A204.1 (cell line): ENCODE results near the gene LGSN.
"Not testable (repeated sequence)": the region's sequence is repeated elsewhere in the genome, so short reads cannot be mapped to it uniquely, and the experiment has no call there.

Source experiments
- FAIRE-seq: peaks from 2 replicates; lab custom pipeline; 2012; peaks lifted over from hg19 to GRCh38; lab: Jason Lieb, UNC

Gene LGSN, protein sequence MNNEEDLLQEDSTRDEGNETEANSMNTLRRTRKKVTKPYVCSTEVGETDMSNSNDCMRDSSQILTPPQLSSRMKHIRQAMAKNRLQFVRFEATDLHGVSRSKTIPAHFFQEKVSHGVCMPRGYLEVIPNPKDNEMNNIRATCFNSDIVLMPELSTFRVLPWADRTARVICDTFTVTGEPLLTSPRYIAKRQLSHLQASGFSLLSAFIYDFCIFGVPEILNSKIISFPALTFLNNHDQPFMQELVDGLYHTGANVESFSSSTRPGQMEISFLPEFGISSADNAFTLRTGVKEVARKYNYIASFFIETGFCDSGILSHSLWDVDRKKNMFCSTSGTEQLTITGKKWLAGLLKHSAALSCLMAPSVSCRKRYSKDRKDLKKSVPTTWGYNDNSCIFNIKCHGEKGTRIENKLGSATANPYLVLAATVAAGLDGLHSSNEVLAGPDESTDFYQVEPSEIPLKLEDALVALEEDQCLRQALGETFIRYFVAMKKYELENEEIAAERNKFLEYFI

DNA sequence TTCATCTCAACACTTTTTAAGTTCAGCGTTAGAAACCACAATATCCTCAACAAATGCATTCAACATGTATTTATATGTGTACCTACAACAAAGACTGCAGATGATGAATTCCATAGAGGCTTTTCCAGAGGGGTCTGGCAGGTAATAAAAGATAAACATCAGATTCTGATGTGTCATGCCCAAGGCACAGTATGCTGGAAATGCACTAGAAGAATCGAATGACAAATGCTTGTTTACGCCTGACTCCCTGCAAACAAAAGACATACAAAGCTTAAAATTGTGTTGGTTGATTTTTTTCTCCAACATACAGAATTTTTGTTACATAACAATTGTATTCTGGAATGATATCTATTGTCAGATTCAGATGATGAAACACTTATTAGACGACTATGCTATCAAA, at the start of gene LGSN:
LGSN (minus strand) TSS at position 45 of the 400 bp plus-strand sequence; CDS start at position 5, 40 bp downstream.
- no peak for FAIRE-seq

DNA sequence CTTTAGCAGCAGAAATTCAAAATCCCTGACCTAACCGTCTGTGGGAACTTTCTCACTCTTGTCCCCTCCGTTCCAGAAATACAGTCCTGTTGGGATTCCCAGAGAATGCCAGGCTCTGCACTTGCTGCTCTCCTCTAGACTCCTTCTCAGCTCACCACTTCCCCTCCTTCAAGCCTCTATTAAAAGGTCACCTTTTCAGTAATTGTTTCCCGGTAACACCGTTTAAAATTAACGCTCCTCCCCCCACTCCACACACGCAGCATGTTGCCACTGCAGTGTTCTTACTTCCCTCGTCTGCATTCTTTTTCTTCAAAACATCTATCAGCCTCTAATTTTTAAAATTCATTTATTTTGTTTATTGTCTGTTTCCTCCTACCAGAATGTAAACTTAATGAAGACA, 48.6 kb upstream of the LGSN start:
- no peak for FAIRE-seq

DNA sequence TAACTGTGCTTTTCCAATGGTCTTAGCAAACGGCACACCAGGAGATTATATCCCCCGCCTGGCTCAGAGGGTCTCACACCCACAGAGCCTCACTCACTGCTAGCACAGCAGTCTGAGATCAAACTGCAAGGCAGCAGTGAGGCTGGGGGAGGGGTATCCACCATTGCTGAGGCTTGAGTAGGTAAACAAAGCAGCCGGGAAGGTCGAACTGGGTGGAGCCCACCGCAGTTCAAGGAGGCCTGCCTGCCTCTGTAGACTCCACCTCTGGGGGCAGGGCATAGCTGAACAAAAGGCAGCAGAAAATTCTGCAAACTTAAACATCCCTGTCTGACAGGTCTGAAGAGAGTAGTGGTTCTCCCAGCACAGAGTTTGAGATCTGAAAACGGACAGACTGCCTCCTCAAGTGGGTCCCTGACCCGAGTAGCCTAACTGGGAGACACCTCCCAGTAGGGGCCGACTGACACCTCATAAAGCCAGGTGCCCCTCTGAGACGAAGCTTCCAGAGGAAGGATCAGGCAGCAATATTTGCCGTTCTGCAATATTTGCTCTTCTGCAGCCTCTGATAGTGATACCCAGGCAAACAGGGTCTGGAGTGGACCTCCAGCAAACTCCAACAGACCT, 42.8 kb upstream of the LGSN start:
- FAIRE-seq = not testable (repeated sequence)

DNA sequence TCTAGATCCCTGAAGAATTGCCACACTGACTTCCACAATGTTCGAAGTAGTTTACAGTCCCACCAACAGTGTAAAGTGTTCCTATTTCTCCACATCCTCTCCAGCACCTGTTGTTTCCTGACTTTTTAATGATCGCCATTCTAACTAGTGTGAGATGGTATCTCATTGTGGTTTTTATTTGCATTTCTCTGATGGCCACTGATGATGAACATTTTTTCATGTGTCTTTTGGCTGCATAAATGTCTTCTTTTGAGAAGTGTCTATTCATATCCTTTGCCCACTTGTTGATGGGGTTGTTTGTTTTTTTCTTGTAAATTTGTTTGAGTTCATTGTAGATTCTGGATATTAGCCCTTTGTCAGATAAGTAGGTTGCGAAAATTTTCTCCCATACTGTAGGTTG, 37.6 kb upstream of the LGSN start:
- FAIRE-seq = not testable (repeated sequence)

DNA sequence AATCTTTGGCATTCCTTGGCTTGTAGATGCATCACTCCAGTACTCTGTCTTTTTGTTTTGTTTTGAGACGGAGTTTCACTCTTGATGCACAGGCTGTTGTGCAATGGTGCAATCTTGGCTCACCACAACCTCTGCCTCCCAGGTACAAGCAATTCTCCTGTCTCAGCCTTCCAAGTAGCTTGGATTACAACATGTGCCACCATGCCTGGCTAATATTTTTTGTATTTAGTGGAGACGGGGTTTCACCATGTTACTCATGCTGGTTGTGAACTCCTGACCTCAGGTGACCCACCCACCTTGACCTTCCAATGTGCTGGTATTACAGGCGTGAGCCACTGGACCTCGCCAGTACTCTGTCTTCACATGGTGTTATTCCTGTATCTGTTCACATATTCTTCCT, 35.8 kb upstream of the LGSN start:
- FAIRE-seq = no peak

DNA sequence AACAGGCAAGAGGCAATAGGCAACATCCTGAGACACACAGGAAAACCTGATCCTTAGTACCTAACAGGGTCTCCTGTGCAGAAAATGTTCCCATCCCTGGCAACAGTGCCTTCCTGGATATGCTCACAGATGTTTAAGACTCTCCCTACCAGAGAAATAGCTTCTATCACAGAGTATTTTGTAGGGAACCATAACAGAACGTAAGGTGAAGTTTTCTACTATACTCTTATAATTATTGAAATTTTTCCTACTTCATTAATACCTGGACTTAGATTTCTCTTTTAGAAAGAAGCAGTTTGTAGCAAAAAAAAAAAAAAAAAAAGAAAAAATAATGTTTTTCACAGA, 33.5 kb upstream of the LGSN start:
- FAIRE-seq = no peak

DNA sequence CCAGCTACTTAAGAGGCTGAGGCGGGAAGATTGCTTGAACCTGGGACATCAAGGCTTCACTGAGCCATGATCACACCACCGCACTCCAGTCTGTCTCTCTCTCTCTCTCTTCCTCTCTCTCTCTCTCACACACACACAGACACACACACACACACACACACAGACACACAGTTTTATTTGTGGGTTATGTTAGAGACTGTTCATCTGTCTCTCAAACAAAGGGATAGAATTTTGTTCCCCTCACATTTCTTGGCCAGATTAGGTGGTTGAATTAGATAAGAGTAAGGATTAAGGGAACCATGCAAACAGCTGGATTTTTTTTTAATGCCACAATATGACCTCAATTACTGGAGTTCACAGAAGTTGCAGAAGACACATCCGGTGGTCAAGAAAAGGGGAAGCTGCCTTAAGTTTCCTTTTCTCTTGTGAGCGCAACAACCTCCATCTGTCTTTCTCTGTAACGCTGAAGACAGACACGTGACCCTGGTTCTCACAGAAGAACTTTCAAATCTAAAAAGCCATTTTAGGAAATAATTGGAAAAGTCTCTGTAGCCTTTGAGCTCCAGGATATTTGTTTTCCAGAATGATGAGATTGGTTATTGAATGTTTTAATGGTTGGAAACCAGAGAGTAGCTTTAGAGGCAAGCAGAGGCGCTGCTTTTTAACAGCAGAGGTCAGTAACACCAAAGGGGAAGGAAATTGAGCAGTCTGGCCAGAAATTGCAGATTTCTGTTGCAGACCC, 32.9 kb upstream of the LGSN start:
- FAIRE-seq = no peak

DNA sequence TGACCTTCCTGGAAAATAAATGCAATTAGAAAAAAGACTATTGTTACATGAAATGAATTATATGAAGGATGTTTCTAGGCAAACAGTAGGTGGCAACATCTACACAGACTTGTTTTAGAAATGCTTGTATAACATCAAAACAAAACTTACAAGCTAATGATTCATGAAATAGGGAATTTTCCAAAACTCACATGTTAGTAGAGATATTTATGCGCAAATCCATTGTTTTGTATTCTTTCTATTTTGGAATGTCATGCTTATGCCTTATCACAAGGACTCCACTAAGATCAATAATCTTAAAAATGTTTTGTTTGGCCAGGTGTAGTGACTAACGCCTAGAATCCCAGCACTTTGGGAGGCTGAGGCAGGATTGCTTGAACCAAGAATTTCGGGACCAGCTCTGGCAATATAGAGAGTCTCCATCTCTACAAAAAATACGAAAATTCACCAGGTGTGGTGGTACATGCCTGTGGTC, 32.3 kb upstream of the LGSN start:
- peak; percentile 78 for FAIRE-seq

DNA sequence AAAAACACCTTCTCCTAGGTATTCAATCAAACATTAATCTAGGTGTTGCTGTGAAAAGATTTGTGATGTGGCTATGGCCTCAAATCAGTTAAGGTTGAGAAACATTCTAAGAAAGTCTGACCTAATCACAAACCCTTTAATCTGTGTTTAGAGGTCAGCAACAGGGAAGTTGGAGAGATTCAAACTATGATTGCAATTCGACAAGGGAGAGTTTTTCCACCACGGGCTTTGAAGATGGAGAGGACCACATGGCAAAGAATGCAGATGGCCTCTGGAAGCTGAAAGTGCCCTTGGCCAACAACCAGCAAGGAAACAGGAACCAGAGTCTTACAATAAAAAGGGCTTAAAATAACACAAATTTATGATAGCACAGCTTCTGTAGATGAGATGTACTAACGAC, 29.6 kb upstream of the LGSN start:
- FAIRE-seq = no peak

DNA sequence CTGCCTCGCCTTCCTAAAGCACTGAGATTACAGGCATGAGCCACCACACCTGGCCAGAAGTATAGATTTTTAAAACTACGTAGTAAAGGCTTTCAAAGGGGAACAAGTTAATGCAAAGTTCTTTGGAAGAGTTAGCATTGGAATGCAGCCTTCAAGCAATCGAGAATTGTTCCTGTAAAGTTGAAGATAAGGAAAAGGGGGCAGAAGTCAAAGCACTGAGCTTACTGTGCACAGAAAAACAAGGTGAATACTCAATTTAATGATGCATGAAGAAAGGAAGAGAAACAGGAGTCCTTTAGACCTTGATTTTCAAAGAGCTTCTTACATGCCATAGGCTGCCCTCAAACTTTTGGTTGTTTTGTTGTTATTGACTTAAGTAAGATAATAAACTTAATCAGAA, 29.1 kb upstream of the LGSN start:
- FAIRE-seq = no peak

DNA sequence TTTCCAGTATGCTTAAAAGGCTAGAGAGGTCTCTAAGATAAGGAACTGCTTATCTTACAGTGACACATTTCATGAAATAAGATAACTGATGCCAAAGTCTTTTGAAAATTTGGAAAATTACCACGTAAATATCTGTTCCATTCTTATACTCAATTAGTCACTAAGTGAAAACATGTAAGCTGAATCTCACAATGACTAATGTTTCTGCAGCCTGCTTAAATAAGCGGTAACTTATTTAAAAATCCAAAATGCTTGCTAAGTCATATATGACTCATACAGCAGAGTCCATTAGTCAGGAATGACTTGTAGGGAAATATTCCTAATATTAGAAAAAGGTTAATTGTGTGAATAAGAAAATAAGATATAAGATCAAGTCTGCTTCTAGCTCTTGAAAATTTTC, 27.8 kb upstream of the LGSN start:
- no peak for FAIRE-seq

DNA sequence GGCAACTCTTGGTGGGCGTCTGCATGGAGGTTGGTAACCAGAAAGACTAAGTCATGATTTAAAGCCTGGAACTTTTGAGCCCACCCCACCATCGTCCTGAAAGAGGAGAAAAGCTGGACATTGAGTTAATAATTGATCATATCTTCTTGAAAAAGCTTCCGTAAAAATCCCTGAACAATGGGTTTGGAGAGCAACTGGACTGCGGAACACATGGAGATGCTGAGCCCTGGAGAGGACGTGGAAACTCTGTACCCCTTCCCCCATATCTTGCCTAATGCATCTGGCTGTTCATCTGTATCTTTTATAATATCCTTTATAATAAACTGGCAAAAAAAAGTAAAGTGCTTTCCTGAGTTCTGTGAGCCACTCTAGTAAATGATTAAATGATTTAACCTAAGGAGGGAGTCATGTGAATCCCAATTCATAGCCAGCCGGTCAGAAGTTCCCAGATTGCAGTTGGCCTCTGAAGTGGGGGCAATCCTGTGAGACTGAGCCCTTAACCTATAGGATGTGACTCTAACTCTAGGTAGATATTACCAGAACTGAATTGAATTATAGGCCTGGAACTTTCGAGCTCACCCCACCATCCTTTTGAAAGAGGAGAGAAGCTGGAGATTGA, 26.5 kb upstream of the LGSN start:
- FAIRE-seq = no peak

DNA sequence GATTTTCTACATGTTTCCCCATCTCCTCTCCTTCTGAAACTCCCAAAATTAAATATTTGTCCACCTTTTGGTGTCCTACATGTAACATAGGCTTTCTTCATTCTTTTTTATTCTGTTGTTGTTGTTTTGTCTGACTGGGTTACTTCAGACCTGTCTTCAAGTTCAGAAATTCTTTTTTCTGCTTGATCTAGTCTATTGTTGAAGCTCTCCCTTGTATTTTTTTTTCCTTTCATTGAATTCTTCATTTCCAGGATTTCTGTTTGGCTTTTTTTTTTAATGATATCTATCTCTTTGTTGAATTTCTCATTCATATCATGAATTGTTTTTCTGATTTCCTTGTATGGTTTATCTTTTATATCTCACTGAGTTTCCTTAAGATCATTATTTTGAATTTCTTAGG, 20.6 kb upstream of the LGSN start:
- peak; percentile 6 for FAIRE-seq

DNA sequence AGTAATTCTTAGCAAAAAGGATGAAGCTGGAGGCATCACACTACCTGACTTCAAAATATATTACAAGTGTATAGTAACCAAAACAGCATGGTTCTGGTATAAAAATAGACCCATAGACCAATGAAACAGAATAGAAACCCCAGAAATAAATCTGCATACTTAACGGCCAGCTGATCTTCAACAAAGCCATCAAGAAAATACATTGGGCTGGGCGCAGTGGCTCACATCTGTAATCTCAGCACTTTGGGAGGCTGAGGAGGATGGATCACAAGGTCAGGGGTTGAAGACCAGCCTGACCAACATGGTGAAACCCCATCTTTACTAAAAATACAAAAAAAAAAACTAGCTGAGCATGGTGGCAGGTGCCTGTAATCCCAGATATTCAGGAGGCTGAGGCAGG, 14.9 kb upstream of the LGSN start:
- not testable (repeated sequence) for FAIRE-seq

DNA sequence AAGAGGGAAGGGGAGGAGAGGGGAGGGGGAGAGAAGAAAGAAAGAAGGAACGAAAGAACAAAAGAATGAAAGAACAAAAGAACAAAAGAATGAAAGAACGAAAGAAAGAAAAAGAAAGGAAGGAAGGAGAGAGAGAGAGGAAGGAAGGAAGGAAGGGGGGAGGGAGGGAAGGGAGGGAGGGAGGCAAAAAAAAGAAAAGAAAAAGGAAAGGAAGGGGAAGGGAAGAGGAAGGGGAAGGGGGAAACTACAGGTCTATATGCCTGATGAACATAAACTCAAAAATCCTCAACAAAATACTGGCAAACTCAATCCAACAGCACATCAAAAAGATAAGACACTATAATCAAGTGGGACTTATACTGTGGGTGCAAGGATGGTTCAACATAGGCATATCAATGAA, 13.7 kb upstream of the LGSN start:
- no peak for FAIRE-seq

DNA sequence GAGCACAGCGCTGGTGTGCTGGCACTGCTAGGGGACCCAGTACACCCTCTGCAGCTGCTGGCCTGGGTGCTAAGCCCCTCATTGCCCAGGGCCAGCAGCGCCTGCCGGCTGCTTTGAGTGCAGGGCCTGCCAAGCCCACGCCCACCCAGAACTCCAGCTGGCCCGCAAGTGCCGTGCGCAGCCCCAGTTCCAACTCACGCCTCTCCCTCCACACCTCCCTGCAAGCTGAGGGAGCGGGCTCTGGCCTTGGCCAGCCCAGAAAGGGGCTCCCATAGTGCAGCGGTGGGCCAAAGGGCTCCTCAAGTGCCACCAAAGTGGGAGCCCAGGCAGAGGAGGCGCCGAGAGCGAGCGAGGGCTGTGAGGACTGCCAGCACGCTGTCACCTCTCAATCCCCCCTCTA, 6.8 kb upstream of the LGSN start:
- not testable (repeated sequence) for FAIRE-seq

DNA sequence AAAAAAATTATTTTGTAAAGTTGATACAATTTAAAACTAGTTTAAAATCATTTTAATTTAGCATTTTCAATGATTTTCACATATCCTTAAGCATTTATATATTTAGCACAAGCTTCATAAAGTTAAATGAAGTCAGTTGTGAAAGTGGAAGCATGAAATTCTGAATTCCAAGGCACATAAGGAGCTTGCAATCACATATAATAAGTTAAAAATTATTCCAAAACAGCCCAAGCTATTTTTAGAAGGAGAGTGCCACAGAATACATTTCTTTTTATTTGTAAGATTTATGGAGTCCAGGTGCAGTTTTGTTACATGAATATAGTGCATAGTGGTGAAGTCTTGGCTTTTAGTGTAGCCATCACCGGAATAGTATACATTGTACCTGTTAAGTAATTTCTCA, 3.2 kb upstream of the LGSN start:
- FAIRE-seq = no peak

DNA sequence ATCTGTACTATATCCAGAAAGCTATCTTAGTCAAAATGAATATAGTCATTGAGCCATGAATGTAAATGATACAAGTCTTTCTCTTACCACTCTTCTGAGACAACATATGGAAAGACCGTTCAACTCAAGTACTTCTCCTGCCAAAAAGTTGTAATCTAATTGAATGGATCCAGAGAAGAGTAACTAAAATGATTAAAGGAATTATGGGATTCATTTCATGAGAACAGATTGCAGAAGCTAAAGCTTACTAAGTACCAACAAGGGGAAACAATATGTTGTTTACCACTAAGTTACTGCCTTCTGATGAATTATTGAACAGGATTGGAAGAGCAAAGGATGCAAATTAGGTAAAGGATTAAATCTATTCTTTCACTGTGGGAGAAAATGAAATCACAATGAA, 2.0 kb upstream of the LGSN start:
- no peak for FAIRE-seq

DNA sequence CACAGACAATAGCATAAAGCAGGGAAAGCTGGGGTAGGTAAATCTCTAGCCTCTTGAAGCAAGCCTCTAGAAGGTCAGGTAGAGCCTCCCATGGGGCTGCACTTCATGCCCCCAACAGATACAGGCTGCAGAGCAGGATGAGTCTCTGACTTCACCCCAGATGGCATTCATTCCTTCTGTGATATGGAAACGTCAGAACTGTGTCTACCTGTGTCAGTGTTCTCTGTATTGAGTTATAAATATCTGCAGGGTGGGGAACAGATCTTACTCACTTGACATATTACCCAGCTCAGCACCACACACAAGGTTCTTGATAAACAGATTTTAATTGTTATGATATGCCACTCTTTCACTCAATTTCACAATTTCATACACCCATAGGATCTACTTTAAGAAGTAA, 2.1 kb downstream of the LGSN start:
- FAIRE-seq = no peak

DNA sequence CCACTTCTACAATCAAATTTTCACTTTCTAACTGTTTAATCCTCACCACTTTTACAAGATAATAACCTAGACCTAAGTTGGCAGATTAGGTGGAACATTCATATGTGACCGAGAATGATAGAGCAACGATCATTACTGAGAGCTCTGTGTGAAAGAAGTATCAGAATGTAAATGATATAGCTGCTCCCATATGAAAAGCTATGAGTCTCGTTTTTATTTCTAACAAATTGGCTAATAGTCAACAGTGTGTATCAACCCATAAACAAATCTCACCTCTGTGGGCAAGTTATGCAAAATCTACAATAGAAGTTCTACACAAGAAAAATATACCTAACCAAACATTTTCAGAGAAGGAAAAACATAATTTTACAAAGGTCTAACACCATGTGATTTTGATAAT, 3.7 kb downstream of the LGSN start:
- FAIRE-seq = no peak

DNA sequence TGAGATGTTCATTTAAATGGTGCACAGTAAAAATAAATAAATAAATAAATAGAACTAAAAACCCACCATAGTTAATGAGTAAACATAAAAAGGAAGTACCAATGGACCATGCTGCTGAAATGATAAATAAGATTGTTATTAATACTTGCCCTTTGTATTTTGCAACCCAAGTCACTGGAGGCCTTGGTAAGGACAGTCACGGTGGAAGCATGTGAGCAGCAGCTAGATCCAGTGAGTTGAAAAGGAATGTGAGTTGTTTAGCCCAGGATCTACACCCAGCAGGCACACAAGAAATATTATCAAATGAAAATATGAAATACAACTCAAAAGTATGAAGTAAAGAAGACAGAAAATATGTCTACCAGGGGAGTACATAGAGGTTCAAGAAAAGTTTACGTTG, 6.7 kb downstream of the LGSN start:
- FAIRE-seq = no peak

DNA sequence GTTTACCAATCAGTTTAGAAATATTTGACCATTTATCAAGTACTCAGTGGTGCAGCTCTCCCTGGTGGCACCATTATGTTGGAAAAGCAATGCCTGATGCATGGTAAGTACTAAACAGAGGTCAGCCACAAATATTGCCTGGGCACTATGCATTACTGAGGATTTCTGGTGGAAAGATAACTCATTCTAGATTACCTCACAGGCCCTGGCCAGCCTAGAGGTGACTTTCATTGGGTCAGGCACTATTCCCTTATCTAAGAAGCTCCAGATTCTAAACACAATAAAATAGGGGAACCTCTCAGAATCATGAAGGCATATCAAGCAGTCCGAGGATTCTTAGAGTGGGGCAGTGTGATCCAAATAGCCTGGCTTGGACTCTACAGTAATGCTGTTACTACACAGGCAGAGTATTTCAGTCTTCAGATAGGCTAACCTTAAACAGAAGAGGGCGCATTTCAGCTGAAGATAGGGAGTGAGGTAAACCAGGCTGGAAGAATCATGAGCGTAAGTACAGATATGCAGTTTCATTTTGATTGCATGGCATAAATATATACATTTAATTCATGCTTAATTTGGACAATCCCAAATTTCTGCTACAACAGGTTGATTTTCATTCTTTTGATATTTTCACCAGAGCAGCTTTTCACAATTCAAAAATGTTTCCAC, 12.1 kb downstream of the LGSN start:
- peak; percentile 83 for FAIRE-seq
